H1 (cell line): ENCODE results near the gene TAS2R5. TPM values are rescaled to one million over a fixed set of nuclear protein-coding genes. Genes with fewer than 3 reads are reported as not detected.

Experiments
- CTCF ChIA-PET: fragments of 300-600 bp; sonication (Branson Sonifier 250); formaldehyde crosslinking; loops from one replicate; lab custom pipeline; 2021; ENCODE audit not compliant: partially characterized antibody; lab: Charles Lee
- POLR2A ChIA-PET: fragments of 300-600 bp; sonication (Branson Sonifier 250); formaldehyde crosslinking; loops from one replicate; lab custom pipeline; 2021; ENCODE audit warnings: inconsistent platforms; ENCODE audit not compliant: partially characterized antibody; lab: Charles Lee
- DNase-seq, 2 experiments: peaks; one replicate each; pipeline versions ENCODE4 v3.0.0 to v3.0.0-alpha.2; 2010 to 2022; ENCODE audit warnings: low spot score in 2 of 2, low read depth in 1 of 2, mixed read lengths in 1 of 2
- FAIRE-seq: peaks from 2 replicates; lab custom pipeline; 2011; peaks lifted over from hg19 to GRCh38; lab: Jason Lieb, UNC
- H2AFZ ChIP-seq: 2 replicates; pipeline ENCODE4 v1.8.1; 2012; ENCODE audit warnings: low read length, inconsistent platforms
- H2AK5ac ChIP-seq: 2 replicates; pipeline ENCODE4 v1.6.1; 2013; ENCODE audit warnings: low read depth, low read length
- H2BK120ac ChIP-seq: replicated peaks from 2 replicates; pipeline ENCODE3; 2013; ENCODE audit warnings: low read depth, low read length, inconsistent platforms
- H2BK12ac ChIP-seq: 2 replicates; pipeline ENCODE4 v1.6.1; 2013; ENCODE audit warnings: low read depth, low read length
- H2BK15ac ChIP-seq: 2 replicates; pipeline ENCODE4 v1.6.1; 2013; ENCODE audit warnings: low read length
- H2BK20ac ChIP-seq: 2 replicates; pipeline ENCODE4 v1.6.1; 2013; ENCODE audit warnings: low read length
- H2BK5ac ChIP-seq: 2 replicates; pipeline ENCODE4 v1.6.1; 2013; ENCODE audit warnings: low read depth, low read length
- H3K14ac ChIP-seq: 2 replicates; pipeline ENCODE4 v1.6.1; 2013; ENCODE audit warnings: inconsistent platforms; ENCODE audit not compliant: insufficient read length
- H3K18ac ChIP-seq: 2 replicates; pipeline ENCODE4 v1.6.1; 2013; ENCODE audit warnings: low read length; ENCODE audit errors: extremely low read depth
- H3K23ac ChIP-seq: 2 replicates; pipeline ENCODE4 v1.6.1; 2013; ENCODE audit warnings: inconsistent platforms; ENCODE audit not compliant: insufficient read length
- H3K23me2 ChIP-seq: 2 replicates; pipeline ENCODE4 v1.6.1; 2013; ENCODE audit warnings: low read depth, low read length
- H3K27ac ChIP-seq: 2 replicates; pipeline ENCODE4 v1.6.1; 2011; ENCODE audit warnings: low read depth, low read length, inconsistent platforms
- H3K27me3 ChIP-seq, 4 experiments: replicated peaks in 1 of 4; 1 replicate in 1 of 4; 2 replicates in 3 of 4; pipeline versions ENCODE4 v1.6.1 to v1.8.1; 2011 to 2013; ENCODE audit warnings: low read length in 3 of 4, mild to moderate bottlenecking in 3 of 4, inconsistent platforms in 2 of 4, mixed read lengths in 2 of 4, moderate library complexity in 1 of 4; ENCODE audit not compliant: control insufficient read depth in 3 of 4, insufficient read depth in 3 of 4; ENCODE audit errors: extremely low read depth in 1 of 4
- H3K36me3 ChIP-seq, 4 experiments: 2 replicates each; pipeline versions ENCODE4 v1.6.1 to v1.8.1; 2011 to 2013; ENCODE audit warnings: mild to moderate bottlenecking in 4 of 4, low read length in 3 of 4, moderate library complexity in 2 of 4, control low read depth in 1 of 4, inconsistent platforms in 1 of 4; ENCODE audit not compliant: insufficient read depth in 4 of 4, control insufficient read depth in 2 of 4
- H3K4ac ChIP-seq: replicated peaks from 2 replicates; pipeline ENCODE3; 2013; ENCODE audit warnings: low read length, low read depth, mixed read lengths, inconsistent platforms; ENCODE audit not compliant: insufficient read length
- H3K4me1 ChIP-seq, 4 experiments: replicated peaks in 1 of 4; 1 replicate in 1 of 4; 2 replicates in 3 of 4; pipeline versions ENCODE4 v1.6.1 to v1.8.1; 2011 to 2013; ENCODE audit warnings: low read length in 3 of 4, inconsistent platforms in 2 of 4, mixed read lengths in 1 of 4; ENCODE audit not compliant: insufficient read depth in 4 of 4, control insufficient read depth in 3 of 4
- H3K4me2 ChIP-seq, 2 experiments: 2 replicates each; pipeline versions ENCODE4 v1.6.1 to v1.8.1; 2011 to 2013; ENCODE audit warnings: low read depth in 2 of 2, low read length in 2 of 2, control low read depth in 1 of 2, inconsistent platforms in 1 of 2, mild to moderate bottlenecking in 1 of 2; ENCODE audit not compliant: insufficient read depth in 1 of 2
- H3K4me3 ChIP-seq, 4 experiments: fragments of 200-600, 300-600 bp in 1 of 4; sonication (generic), shearing (Covaris generic), sonication (Bioruptor Twin) in 1 of 4; 2 replicates each; pipeline versions ENCODE4 v1.5.1 to v1.8.1; 2011 to 2016; ENCODE audit warnings: low read length in 4 of 4, low read depth in 3 of 4, control low read depth in 2 of 4, inconsistent platforms in 2 of 4, mild to moderate bottlenecking in 2 of 4, mixed read lengths in 1 of 4, moderate library complexity in 1 of 4; ENCODE audit not compliant: insufficient read depth in 2 of 4; ENCODE audit errors: extremely low read depth in 1 of 4
- H3K56ac ChIP-seq: replicated peaks from 2 replicates; pipeline ENCODE3; 2013; ENCODE audit warnings: low read depth, mild to moderate bottlenecking, mixed read lengths, low read length, inconsistent platforms; ENCODE audit not compliant: insufficient read length
- H3K79me1 ChIP-seq: 2 replicates; pipeline ENCODE4 v1.6.1; 2013; ENCODE audit warnings: low read depth, low read length, control low read depth
- H3K79me2 ChIP-seq, 2 experiments: 2 replicates each; pipeline versions ENCODE4 v1.6.1 to v1.8.1; 2012 to 2013; ENCODE audit warnings: low read length in 2 of 2, mild to moderate bottlenecking in 2 of 2, inconsistent platforms in 1 of 2; ENCODE audit not compliant: insufficient read depth in 2 of 2, control insufficient read depth in 1 of 2
- H3K9ac ChIP-seq, 4 experiments: replicated peaks in 1 of 4; 1 replicate in 1 of 4; 2 replicates in 3 of 4; pipeline versions ENCODE4 v1.6.1 to v1.8.1; 2011 to 2013; ENCODE audit warnings: low read depth in 3 of 4, low read length in 3 of 4, control low read depth in 2 of 4, mild to moderate bottlenecking in 2 of 4, moderate library complexity in 2 of 4, inconsistent platforms in 1 of 4; ENCODE audit errors: extremely low read depth in 1 of 4
- H3K9me3 ChIP-seq, 2 experiments: 2 replicates each; pipeline versions ENCODE4 v1.6.1 to v1.8.1; 2012 to 2013; ENCODE audit warnings: mild to moderate bottlenecking in 2 of 2, moderate library complexity in 2 of 2, control low read depth in 1 of 2, inconsistent platforms in 1 of 2, low read depth in 1 of 2, low read length in 1 of 2, mixed read lengths in 1 of 2; ENCODE audit not compliant: insufficient read depth in 2 of 2
- H4K20me1 ChIP-seq, 2 experiments: replicated peaks in 1 of 2; 2 replicates each; pipeline versions ENCODE3 to v1.8.1; 2011 to 2013; ENCODE audit warnings: inconsistent platforms in 2 of 2, low read length in 2 of 2, mild to moderate bottlenecking in 1 of 2; ENCODE audit not compliant: insufficient read depth in 2 of 2, control insufficient read depth in 1 of 2
- H4K5ac ChIP-seq: 2 replicates; pipeline ENCODE4 v1.6.1; 2013; ENCODE audit warnings: low read length, low read depth, mixed read lengths, inconsistent platforms; ENCODE audit not compliant: insufficient read length
- H4K8ac ChIP-seq: 2 replicates; pipeline ENCODE4 v1.8.0; 2013; ENCODE audit warnings: mild to moderate bottlenecking, moderate library complexity, low read length, inconsistent platforms; ENCODE audit not compliant: insufficient read depth; ENCODE audit errors: extremely low read depth
- H4K91ac ChIP-seq: replicated peaks from 2 replicates; pipeline ENCODE3; 2013; ENCODE audit warnings: low read length, mixed read lengths, inconsistent platforms; ENCODE audit not compliant: insufficient read length
- ASH2L ChIP-seq: fragments of 200-600, 300-600 bp; sonication (generic); IDR thresholded peaks from one replicate; pipeline ENCODE4 v1.7.1; 2017; ENCODE audit warnings: low read length
- CREB1 ChIP-seq: IDR thresholded peaks from 2 replicates; pipeline ENCODE4 v1.6.1; 2012; ENCODE audit warnings: inconsistent platforms
- RAD21 ChIP-seq, 2 experiments: IDR thresholded peaks in 1 of 2; conservative IDR thresholded peaks in 1 of 2; 2 replicates each; pipeline ENCODE4 v1.6.1; 2011; ENCODE audit warnings: low read depth in 2 of 2, low read length in 2 of 2, improper control_type of control experiment in 1 of 2, inconsistent platforms in 1 of 2, mild to moderate bottlenecking in 1 of 2, moderate library complexity in 1 of 2
- RBBP5 ChIP-seq: IDR thresholded peaks from 2 replicates; pipeline ENCODE4 v1.7.1; 2012; ENCODE audit warnings: low read depth, mild to moderate bottlenecking, inconsistent platforms, low read length, moderate library complexity, borderline replicate concordance
- SUZ12 ChIP-seq: fragments of 200-600 bp; sonication (generic); IDR thresholded peaks from 2 replicates; pipeline ENCODE4 v1.6.1; 2012; ENCODE audit warnings: mild to moderate bottlenecking, inconsistent platforms, low read length, moderate library complexity, mixed read lengths
- TEAD4 ChIP-seq: IDR thresholded peaks from 2 replicates; pipeline ENCODE4 v1.6.1; 2012; ENCODE audit warnings: low read depth, low read length, inconsistent platforms, mixed read lengths
- YY1 ChIP-seq: IDR thresholded peaks from 2 replicates; pipeline ENCODE4 v1.6.1; 2011; ENCODE audit warnings: low read depth, mild to moderate bottlenecking, low read length
- WGBS, 2 experiments: shearing (Covaris generic) in 1 of 2; methylation state at CpG; one replicate each; pipeline versions ENCODE4 v1.1.6 to v1.1.7; 2013 to 2015; ENCODE audit warnings: low lambda C conversion rate in 2 of 2, mixed read lengths in 2 of 2, inconsistent platforms in 1 of 2, low coverage in 1 of 2, missing lambda C conversion rate in 1 of 2; ENCODE audit not compliant: insufficient replicate concordance in 2 of 2, insufficient coverage in 1 of 2, insufficient read length in 1 of 2; ENCODE audit errors: extremely low coverage in 1 of 2, missing lambda C conversion rate in 1 of 2; 5-methylcytosine and 5-hydroxymethylcytosine counted together
- polyA plus RNA-seq, 7 experiments: library from polyadenylated mRNA; depleted of rRNA in 3 of 7; stranded (reverse) in 5 of 7; unstranded in 2 of 7; fragments of >200 nt in 5 of 7; fragments of 200-250 nt in 2 of 7; gene quantifications; 1 replicate in 5 of 7; 2 replicates in 1 of 7; 4 replicates in 1 of 7; pipeline versions ENCODE4 v1.2.1 to v1.2.3, GENCODE V29; 2011 to 2013; ENCODE audit warnings: missing spikeins in 2 of 7, mixed read lengths in 2 of 7
- total RNA-seq: library from RNA; stranded (reverse); fragmentation: NEBNext Ultra II Directional; extraction: Animal tissue kit (Norgen Biotek cat#: 25700); gene quantifications from 2 replicates; pipeline ENCODE4 v1.2.1, GENCODE V29; 2021
- TF ChIP-seq, protein P1 (sequence below), 3 experiments: IDR thresholded peaks; 1 replicate in 2 of 3; 2 replicates in 1 of 3; pipeline versions ENCODE4 v1.5.1 to v1.6.1; 2011; ENCODE audit warnings: low read length in 3 of 3, mild to moderate bottlenecking in 3 of 3, inconsistent platforms in 2 of 3, low read depth in 1 of 3, moderate library complexity in 1 of 3; ENCODE audit not compliant: insufficient read depth in 1 of 3; ENCODE audit errors: control extremely low read depth in 1 of 3
- TF ChIP-seq, protein P2 (sequence below): IDR thresholded peaks from 2 replicates; pipeline ENCODE4 v1.6.1; 2012; ENCODE audit warnings: low read length, inconsistent platforms

TAS2R5 gene
- total and polyA plus RNA-seq, 2 of the 8 experiments (the other 6 are each of a cell fraction or from before 2014, with no cell fraction given): 1.5 to 6.2 TPM

DNA sequence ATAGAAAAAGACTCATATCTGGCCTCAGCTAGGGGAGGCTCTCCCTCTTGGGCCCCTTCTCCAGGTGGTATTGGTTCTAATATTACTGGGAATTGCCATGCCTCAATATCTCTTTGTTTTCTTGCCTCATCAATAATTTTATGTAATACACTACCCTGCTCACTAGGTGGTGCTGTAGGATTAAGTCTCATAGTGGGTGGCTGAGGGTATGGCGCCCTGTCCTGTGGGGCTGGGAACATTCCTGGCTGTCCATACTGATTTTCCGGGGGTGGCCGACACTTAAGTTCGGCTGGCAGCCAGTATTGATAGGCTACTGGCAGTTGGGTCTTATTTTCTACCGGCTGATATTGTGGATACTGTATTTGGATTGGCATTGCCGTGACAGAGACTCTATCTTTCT lies 35.1 kb upstream of the TAS2R5 start:
- POLR2A ChIA-PET: interaction anchor here (1.8 kb wide), 1 partner anchor 16 kb away, joined by 4 read pairs; the partner anchor contains the start of gene SSBP1
- Histone ChIP-seq H3K9me3 (peaks cover 21 to 22% of the 10 kb centered on the region in 2 experiments), H3K23ac (no peak overlapping the region), H4K91ac (no peak overlapping the region), H3K4ac (no peak overlapping the region), H2AK5ac (no peak overlapping the region), H3K9ac (no peak overlapping the region), H3K79me1 (peaks cover 2% of the 10 kb centered on the region; the same call in 1 of the 2 replicates), H2BK12ac (no peak overlapping the region), H3K4me2 (no peak overlapping the region), H4K5ac (no peak overlapping the region), H3K36me3 (peaks cover 11 to 72% (median 51%) of the 10 kb centered on the region in 4 experiments), H3K56ac (no peak overlapping the region), H3K27me3 (no peaks in the 10 kb centered on the region), H2BK5ac (no peak overlapping the region), H4K20me1 (no peaks in the 10 kb centered on the region), H3K79me2 (no peaks in the 10 kb centered on the region), H2AFZ (no peak overlapping the region), H2BK120ac (no peak overlapping the region), H2BK20ac (no peak overlapping the region), H3K27ac (no peak overlapping the region), H3K14ac (no peak overlapping the region), H3K4me3 (no peak overlapping the region), H3K4me1 (no peaks in the 10 kb centered on the region), H4K8ac (no peak overlapping the region), H2BK15ac (no peak overlapping the region), H3K18ac (no peak overlapping the region), H3K23me2 (no peaks in the 10 kb centered on the region)
- TF ChIP-seq RAD21 (IDR thresholded peaks at IDR 0.05 in 1 of 2, conservative IDR thresholded peaks at IDR 0.05 in 1 of 2; ENCODE audit: low read depth in 2 of 2, low read length in 2 of 2) (peak; percentile 75 to 77), TEAD4 (peak; percentile 69), YY1 (0 out of 2 replicates have a peak, but pooled peaks have one; percentile 28), ASH2L (no peak), CREB1 (0 out of 2 replicates have a peak, but pooled peaks have one; percentile 8), RBBP5 (no peak), SUZ12 (no peak)
- TF ChIP-seq, protein P1, sequence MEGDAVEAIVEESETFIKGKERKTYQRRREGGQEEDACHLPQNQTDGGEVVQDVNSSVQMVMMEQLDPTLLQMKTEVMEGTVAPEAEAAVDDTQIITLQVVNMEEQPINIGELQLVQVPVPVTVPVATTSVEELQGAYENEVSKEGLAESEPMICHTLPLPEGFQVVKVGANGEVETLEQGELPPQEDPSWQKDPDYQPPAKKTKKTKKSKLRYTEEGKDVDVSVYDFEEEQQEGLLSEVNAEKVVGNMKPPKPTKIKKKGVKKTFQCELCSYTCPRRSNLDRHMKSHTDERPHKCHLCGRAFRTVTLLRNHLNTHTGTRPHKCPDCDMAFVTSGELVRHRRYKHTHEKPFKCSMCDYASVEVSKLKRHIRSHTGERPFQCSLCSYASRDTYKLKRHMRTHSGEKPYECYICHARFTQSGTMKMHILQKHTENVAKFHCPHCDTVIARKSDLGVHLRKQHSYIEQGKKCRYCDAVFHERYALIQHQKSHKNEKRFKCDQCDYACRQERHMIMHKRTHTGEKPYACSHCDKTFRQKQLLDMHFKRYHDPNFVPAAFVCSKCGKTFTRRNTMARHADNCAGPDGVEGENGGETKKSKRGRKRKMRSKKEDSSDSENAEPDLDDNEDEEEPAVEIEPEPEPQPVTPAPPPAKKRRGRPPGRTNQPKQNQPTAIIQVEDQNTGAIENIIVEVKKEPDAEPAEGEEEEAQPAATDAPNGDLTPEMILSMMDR (IDR thresholded peaks at IDR 0.05; ENCODE audit: control extremely low read depth in 1 of 3, insufficient read depth in 1 of 3, low read depth in 1 of 3, low read length in 3 of 3): peak; percentile 42 to 87 (median 73)
- TF ChIP-seq, protein P2, sequence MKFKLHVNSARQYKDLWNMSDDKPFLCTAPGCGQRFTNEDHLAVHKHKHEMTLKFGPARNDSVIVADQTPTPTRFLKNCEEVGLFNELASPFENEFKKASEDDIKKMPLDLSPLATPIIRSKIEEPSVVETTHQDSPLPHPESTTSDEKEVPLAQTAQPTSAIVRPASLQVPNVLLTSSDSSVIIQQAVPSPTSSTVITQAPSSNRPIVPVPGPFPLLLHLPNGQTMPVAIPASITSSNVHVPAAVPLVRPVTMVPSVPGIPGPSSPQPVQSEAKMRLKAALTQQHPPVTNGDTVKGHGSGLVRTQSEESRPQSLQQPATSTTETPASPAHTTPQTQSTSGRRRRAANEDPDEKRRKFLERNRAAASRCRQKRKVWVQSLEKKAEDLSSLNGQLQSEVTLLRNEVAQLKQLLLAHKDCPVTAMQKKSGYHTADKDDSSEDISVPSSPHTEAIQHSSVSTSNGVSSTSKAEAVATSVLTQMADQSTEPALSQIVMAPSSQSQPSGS: no peak
- DNase-seq (no peak), FAIRE-seq (no peak)
- 96% methylated on average over 6 of the region's 6 CpGs; no CpG with 5 or more reads in 1 of the 2 experiments for WGBS, 2 experiments
- CTCF ChIA-PET: interaction anchor here (0.6 to 2.2 kb wide), 4 partner anchors 13 to 455 kb away, joined by 3 to 9 read pairs (median 8); no protein-coding TSS in a partner anchor
